A673 (cell line): ENCODE measurements around the gene TENM3. TPM values are rescaled to one million over a fixed set of nuclear protein-coding genes. Genes with fewer than 3 reads are reported as not detected.

Experiments
- BruUV-seq: library from RNA; stranded (reverse); fragments of 400-500 nt; replicated peaks from 2 replicates; lab custom pipeline; 2021; lab: Mats Ljungman, UMichigan
- CTCF ChIA-PET: fragments of 300-600 bp; sonication (Branson Sonifier 250); formaldehyde crosslinking; loops from one replicate; lab custom pipeline; 2022; ENCODE audit warnings: antibody characterized with exemption; lab: Charles Lee
- POLR2A ChIA-PET: fragments of 300-600 bp; sonication (Branson Sonifier 250); formaldehyde crosslinking; loops from one replicate; lab custom pipeline; 2022; ENCODE audit warnings: antibody characterized with exemption; ENCODE audit not compliant: low non-redundant PET; lab: Charles Lee
- DNase-seq: peaks from one replicate; pipeline ENCODE4 v3.0.0-alpha.2; 2015; ENCODE audit warnings: low spot score
- H3K27ac ChIP-seq: fragments of 200-600 bp; sonication (generic); 2 replicates; pipeline ENCODE4 v1.5.1; 2016; ENCODE audit warnings: mixed run types, low read depth, mild to moderate bottlenecking, mixed read lengths, antibody characterized with exemption, low read length; ENCODE audit not compliant: poor library complexity, severe bottlenecking
- H3K27me3 ChIP-seq: fragments of 200-600 bp; sonication (generic); replicated peaks from 2 replicates; pipeline ENCODE4 v1.6.1; 2017; ENCODE audit warnings: mixed run types, low read depth, mild to moderate bottlenecking, mixed read lengths, antibody characterized with exemption, low read length; ENCODE audit not compliant: insufficient read depth, poor library complexity
- H3K36me3 ChIP-seq: fragments of 200-600 bp; sonication (generic); 2 replicates; pipeline ENCODE4 v1.6.1; 2016; ENCODE audit warnings: mixed run types, mild to moderate bottlenecking, mixed read lengths, antibody characterized with exemption, low read length; ENCODE audit not compliant: insufficient read depth, poor library complexity, severe bottlenecking
- H3K4me1 ChIP-seq: fragments of 200-600 bp; sonication (generic); 2 replicates; pipeline ENCODE4 v1.6.1; 2017; ENCODE audit warnings: mixed run types, mild to moderate bottlenecking, mixed read lengths, antibody characterized with exemption, low read length; ENCODE audit not compliant: insufficient read depth, poor library complexity, severe bottlenecking
- H3K4me3 ChIP-seq: fragments of 200-600 bp; sonication (generic); 2 replicates; pipeline ENCODE4 v1.5.1; 2016; ENCODE audit warnings: low read depth, mixed run types, mild to moderate bottlenecking, mixed read lengths, low read length; ENCODE audit not compliant: poor library complexity, severe bottlenecking
- H3K9me3 ChIP-seq: fragments of 200-600 bp; sonication (generic); 2 replicates; pipeline ENCODE4 v1.6.1; 2016; ENCODE audit warnings: mixed run types, low read depth, mild to moderate bottlenecking, mixed read lengths, antibody characterized with exemption, low read length; ENCODE audit not compliant: poor library complexity, severe bottlenecking
- CTCF ChIP-seq: fragments of 300-800, 200-600 bp; sonication (generic); conservative IDR thresholded peaks from 2 replicates; pipeline ENCODE4 v1.5.1; 2017; ENCODE audit warnings: low read depth, mild to moderate bottlenecking, antibody characterized with exemption, low read length, moderate library complexity, mixed read lengths
- EZH2 ChIP-seq: fragments of 200-600 bp; sonication (generic); IDR thresholded peaks from 2 replicates; pipeline ENCODE4 v1.6.1; 2017; ENCODE audit warnings: borderline replicate concordance, low read depth, mild to moderate bottlenecking, mixed read lengths, antibody characterized with exemption, low read length; ENCODE audit not compliant: poor library complexity, severe bottlenecking
- intact Hi-C: fragments of 100-400 bp; cut with micrococcal nuclease; formaldehyde crosslinking; loops from one replicate; pipeline ENCODE4 v1.10.0; 2022; ENCODE audit not compliant: unreplicated experiment
- total RNA-seq: library from RNA; stranded (reverse); gene quantifications from 2 replicates; pipeline ENCODE4 v1.2.3, GENCODE V29; 2021

TENM3 gene
- total RNA-seq, 1 experiment from 2014 or later = 26.4 TPM

GRCh38 chr4:182786991-182787390 lies 543.8 kb downstream of the TENM3 start:
- intact Hi-C loops = no loop called here
- Histone ChIP-seq H3K4me1 (no peaks in the 10 kb centered on the region), H3K36me3 (no peaks in the 10 kb centered on the region), H3K4me3 (no peak overlapping the region), H3K27me3 (no peaks in the 10 kb centered on the region), H3K9me3 (no peaks in the 10 kb centered on the region), H3K27ac (no peak overlapping the region)
- ChIA-PET CTCF (no interaction called here), POLR2A (no interaction called here)
- no peak for DNase-seq
- TF ChIP-seq EZH2 = no peak
- TF ChIP-seq CTCF = no peak
- BruUV-seq = no TSS peak

- TF ChIP-seq EZH2 = no peak
- no peak for TF ChIP-seq CTCF
- Histone ChIP-seq H3K4me3 (no peak overlapping the region), H3K9me3 (no peaks in the 10 kb centered on the region), H3K27ac (no peak overlapping the region), H3K36me3 (no peaks in the 10 kb centered on the region), H3K27me3 (no peaks in the 10 kb centered on the region), H3K4me1 (no peaks in the 10 kb centered on the region)
- DNase-seq = no peak
- no TSS peak for BruUV-seq
- CTCF ChIA-PET = no interaction called here
- POLR2A ChIA-PET = no interaction called here
- intact Hi-C loops = no loop called here
These were observed 545.0 kb downstream of the TENM3 start for GRCh38 chr4:182788201-182788600.

GRCh38 chr4:182789529-182789928 lies 546.3 kb downstream of the TENM3 start:
- Histone ChIP-seq H3K4me3 (no peak overlapping the region), H3K36me3 (no peaks in the 10 kb centered on the region), H3K27me3 (no peaks in the 10 kb centered on the region), H3K27ac (no peak overlapping the region), H3K4me1 (no peaks in the 10 kb centered on the region), H3K9me3 (no peaks in the 10 kb centered on the region)
- TF ChIP-seq EZH2 = no peak
- no peak for TF ChIP-seq CTCF
- intact Hi-C loops = no loop called here
- no peak for DNase-seq
- BruUV-seq = no TSS peak
- ChIA-PET POLR2A (interaction anchor here (0.6 kb wide), 1 partner anchor 67 kb away, joined by 3 read pairs; no protein-coding TSS in a partner anchor), CTCF (no interaction called here)
